HUES6 (cell line): ENCODE results near the gene DDX6.

Experiments used
- H3K27ac ChIP-seq: 2 replicates; pipeline ENCODE4 v1.7.0; 2013; ENCODE audit warnings: low read depth, mild to moderate bottlenecking, low read length, inconsistent platforms
- H3K27me3 ChIP-seq: 2 replicates; pipeline ENCODE4 v1.6.1; 2013; ENCODE audit warnings: low read length; ENCODE audit not compliant: control insufficient read depth, insufficient read depth
- H3K36me3 ChIP-seq: 2 replicates; pipeline ENCODE4 v1.6.1; 2013; ENCODE audit warnings: low read length; ENCODE audit not compliant: control insufficient read depth, insufficient read depth
- H3K4me1 ChIP-seq: 2 replicates; pipeline ENCODE4 v1.6.1; 2013; ENCODE audit warnings: low read length; ENCODE audit not compliant: control insufficient read depth, insufficient read depth
- H3K4me3 ChIP-seq: 2 replicates; pipeline ENCODE4 v1.5.1; 2013; ENCODE audit warnings: low read depth, low read length
- H3K9ac ChIP-seq: one replicate; pipeline ENCODE4 v1.6.1; 2013; ENCODE audit warnings: mild to moderate bottlenecking, low read length
- H3K9me3 ChIP-seq: 2 replicates; pipeline ENCODE4 v1.6.1; 2013; ENCODE audit warnings: low read depth, low read length; ENCODE audit not compliant: control insufficient read depth, insufficient read depth

DDX6 gene

DNA sequence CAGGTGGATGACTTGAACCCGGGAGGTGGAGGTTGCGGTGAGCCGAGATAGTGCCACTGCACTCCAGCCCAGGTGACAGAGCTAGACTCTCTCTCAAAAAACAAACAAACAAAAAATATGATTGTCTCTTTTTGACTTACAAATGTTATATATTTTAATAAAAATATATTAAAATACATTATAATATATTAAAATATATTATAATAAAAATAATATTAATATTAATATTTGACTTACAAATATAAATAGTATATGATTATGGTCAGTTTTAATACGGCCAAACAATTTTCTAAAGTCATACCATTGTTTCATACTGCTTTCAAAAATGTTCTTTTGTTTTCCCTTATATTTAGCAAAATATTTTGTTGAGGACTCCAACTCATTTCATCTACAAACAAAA lies 27.2 kb upstream of the DDX6 start:
- no peak overlapping the region for H3K27ac ChIP-seq

DNA sequence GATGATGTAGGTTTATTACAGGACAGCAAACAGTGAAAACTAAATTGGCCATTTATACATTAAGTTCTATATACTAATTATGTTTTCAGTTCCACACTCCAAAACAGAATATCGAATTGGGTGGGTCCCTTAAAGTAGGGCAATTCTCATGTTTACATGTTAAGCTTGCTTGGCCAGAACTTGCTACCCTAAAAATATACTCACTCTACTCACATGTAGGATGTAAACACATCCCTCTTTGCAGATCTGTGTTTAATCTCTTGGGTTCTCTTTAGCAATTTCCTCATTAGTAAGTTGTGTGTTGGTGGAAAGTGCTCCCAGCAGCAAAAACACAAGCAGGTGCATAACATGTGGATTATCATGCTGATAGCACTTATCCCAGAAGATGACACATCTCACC lies 22.6 kb upstream of the DDX6 start:
- H3K4me3 ChIP-seq, result no peak overlapping the region
- H3K9me3 ChIP-seq, result no peaks in the 10 kb centered on the region
- no peaks in the 10 kb centered on the region for H3K36me3 ChIP-seq
- no peak overlapping the region for H3K9ac ChIP-seq
- H3K27me3 ChIP-seq, result no peaks in the 10 kb centered on the region
- no peaks in the 10 kb centered on the region for H3K4me1 ChIP-seq
- H3K27ac ChIP-seq, result no peak overlapping the region

More for the DNA sequence above, 27.2 kb upstream of the DDX6 start:
- Histone ChIP-seq H3K4me3 (no peak overlapping the region), H3K4me1 (peaks cover 6% of the 10 kb centered on the region; the same call in 1 of the 2 replicates), H3K9me3 (no peaks in the 10 kb centered on the region), H3K36me3 (no peaks in the 10 kb centered on the region), H3K27me3 (no peaks in the 10 kb centered on the region), H3K9ac (no peak overlapping the region)

DNA sequence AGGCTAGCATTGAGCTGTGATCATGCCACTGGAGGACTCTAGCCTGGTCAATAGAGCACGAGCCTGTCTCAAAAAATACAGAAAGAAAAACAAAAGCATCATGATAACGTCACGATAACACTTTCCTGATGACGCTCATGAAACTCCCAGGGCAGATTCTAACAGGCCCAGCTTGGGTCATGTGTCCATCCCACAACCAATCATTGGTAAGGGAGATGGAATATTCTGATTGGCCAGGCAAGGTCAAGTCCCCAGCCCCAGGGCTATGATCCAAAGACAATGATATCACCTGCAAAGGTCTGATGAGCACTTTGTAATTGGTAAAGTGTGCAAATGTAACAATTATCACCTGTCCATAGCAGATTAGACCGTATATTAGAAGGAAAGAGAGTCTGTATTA lies 21.5 kb upstream of the DDX6 start:
- no peak overlapping the region for H3K27ac ChIP-seq
- no peaks in the 10 kb centered on the region for H3K9me3 ChIP-seq
- H3K27me3 ChIP-seq, result no peaks in the 10 kb centered on the region
- no peaks in the 10 kb centered on the region for H3K36me3 ChIP-seq
- H3K4me1 ChIP-seq, result no peaks in the 10 kb centered on the region
- H3K4me3 ChIP-seq, result no peak overlapping the region
- no peak overlapping the region for H3K9ac ChIP-seq

DNA sequence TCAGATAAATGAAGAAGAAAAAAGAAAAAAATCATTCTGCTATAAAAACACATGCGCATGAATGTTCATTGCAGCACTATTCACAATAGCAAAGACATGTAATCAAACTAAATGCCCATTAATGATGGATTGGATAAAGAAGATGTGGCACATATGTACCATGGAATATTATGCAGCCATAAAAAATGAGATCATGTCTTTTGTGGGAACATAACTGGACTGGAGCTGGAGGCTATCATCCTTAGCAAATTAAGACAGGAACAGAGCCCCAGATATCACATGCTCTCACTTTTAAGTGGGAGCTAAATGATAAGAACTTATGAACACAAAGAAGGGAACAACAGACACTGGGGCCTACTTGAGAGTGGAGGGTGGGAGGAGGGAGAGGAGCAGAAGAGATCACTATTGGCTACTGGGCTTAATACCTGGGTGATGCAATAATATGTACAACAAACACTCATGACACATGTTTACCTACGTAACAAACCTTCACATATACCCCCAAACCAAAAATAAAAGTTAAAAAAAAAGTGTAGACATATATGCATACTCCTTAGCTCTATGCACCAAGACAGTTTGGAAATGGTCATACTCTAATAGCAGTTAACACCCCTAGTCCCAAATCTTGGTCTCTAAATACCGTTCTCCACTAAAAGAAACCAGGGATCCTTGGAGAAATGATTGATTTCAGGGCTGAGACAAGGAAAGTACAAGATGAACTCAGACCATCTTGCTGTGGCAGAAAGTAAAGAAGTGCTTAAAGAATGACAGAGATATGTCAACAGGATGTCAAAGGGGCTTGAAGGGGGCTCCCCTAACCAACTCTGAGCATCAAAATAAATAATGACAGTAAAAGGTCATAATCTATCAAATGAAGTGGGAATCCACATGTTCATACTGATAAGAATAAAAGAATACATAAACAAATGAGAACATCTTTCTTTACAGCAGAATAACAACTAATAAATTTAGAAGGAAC lies 17.1 kb upstream of the DDX6 start:
- H3K4me1 ChIP-seq, result no peaks in the 10 kb centered on the region
- no peaks in the 10 kb centered on the region for H3K27me3 ChIP-seq
- H3K36me3 ChIP-seq, result no peaks in the 10 kb centered on the region
- no peaks in the 10 kb centered on the region for H3K9me3 ChIP-seq
- no peak overlapping the region for H3K27ac ChIP-seq
- no peak overlapping the region for H3K4me3 ChIP-seq
- no peak overlapping the region for H3K9ac ChIP-seq

DNA sequence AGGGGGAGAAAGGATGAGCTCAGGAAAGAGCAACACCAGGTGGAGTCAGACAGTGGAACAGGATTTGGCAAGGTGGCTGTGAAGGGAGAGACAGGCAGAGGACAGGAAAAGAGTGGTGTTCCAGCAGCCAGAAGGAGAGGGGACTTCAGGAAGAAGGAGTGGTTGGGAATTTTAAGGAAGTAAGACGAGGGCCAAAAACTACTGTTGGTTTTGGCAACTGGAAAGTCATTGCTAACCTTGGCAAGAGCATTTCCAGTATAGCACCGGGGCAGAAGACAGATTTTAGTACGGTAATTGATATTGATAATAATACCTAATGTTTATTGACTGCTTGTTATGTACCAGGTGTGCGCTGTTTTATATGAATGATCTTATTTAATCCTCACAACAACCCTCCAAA lies 15.4 kb upstream of the DDX6 start:
- H3K4me1 ChIP-seq, result no peaks in the 10 kb centered on the region
- no peak overlapping the region for H3K9ac ChIP-seq

DNA sequence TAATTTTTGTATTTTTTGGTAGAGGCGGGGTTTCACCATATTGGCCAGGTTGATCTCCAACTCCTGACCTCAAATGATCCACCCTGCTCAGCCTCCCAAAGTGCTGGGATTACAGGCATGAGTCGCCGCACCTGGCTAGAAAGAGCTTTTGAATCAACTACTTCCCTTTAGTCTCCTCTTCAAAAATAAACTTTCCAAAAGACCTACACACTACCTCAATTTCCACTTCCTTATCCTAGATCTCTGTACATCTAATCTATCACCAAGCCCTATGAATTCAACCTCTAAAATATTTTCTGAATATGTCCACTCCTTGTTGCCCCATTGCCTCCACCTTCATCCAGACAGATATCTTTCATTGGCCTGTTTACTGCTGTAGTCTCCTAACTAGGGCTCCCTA lies 13.1 kb upstream of the DDX6 start:
- H3K9me3 ChIP-seq, result no peaks in the 10 kb centered on the region
- H3K27me3 ChIP-seq, result no peaks in the 10 kb centered on the region
- no peak overlapping the region for H3K4me3 ChIP-seq
- no peak overlapping the region for H3K27ac ChIP-seq
- H3K36me3 ChIP-seq, result no peaks in the 10 kb centered on the region
- no peaks in the 10 kb centered on the region for H3K4me1 ChIP-seq
- H3K9ac ChIP-seq, result no peak overlapping the region

More for the DNA sequence above, 15.4 kb upstream of the DDX6 start:
- Histone ChIP-seq H3K27ac (no peak overlapping the region), H3K9me3 (no peaks in the 10 kb centered on the region), H3K27me3 (no peaks in the 10 kb centered on the region), H3K4me3 (no peak overlapping the region), H3K36me3 (no peaks in the 10 kb centered on the region)

DNA sequence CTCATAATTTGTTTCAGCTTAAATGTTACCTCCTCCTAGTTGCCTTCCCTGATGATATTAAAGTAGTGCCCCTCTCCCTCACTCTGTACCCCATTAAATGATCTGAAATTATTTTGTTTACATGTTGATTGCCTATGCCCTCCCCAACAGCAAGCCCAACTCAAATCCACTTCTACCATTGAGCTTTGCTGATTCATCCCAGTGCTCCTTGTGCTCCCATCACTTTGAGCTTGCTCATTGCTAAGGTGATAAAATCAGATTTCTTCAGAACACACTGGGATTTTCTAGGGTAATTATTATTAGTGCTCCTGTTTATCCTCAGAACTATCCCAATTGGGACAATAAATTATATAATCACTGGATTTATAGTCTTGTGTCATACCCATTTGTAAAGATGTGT lies 8.4 kb upstream of the DDX6 start:
- Histone ChIP-seq H3K36me3 (no peaks in the 10 kb centered on the region), H3K4me1 (no peaks in the 10 kb centered on the region), H3K9me3 (no peaks in the 10 kb centered on the region), H3K27me3 (no peaks in the 10 kb centered on the region), H3K4me3 (no peak overlapping the region), H3K9ac (no peak overlapping the region), H3K27ac (no peak overlapping the region)

DNA sequence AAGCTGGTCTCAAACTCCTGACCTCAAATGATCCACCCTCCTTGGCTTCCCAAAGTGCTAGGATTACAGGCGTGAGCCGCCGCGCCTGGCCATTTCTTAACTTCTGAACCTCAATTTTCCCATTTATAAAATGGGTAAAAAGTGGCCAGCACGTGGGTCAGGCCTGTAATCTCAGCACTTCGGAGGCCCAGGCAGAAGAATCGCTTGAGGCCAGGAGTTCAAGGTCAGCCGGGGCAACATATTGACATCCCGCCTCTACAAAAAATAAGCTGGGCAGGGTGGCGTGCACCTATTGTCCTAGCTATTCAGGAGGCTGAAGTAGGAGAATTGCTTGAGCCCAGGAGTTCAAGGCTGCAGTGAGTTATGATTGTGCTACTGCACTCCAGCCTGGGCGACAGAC lies 6.5 kb upstream of the DDX6 start:
- no peak overlapping the region for H3K27ac ChIP-seq
- no peaks in the 10 kb centered on the region for H3K27me3 ChIP-seq
- peaks cover 8% of the 10 kb centered on the region for H3K4me1 ChIP-seq
- no peak overlapping the region for H3K9ac ChIP-seq
- no peak overlapping the region for H3K4me3 ChIP-seq
- no peaks in the 10 kb centered on the region for H3K36me3 ChIP-seq
- no peaks in the 10 kb centered on the region for H3K9me3 ChIP-seq

DNA sequence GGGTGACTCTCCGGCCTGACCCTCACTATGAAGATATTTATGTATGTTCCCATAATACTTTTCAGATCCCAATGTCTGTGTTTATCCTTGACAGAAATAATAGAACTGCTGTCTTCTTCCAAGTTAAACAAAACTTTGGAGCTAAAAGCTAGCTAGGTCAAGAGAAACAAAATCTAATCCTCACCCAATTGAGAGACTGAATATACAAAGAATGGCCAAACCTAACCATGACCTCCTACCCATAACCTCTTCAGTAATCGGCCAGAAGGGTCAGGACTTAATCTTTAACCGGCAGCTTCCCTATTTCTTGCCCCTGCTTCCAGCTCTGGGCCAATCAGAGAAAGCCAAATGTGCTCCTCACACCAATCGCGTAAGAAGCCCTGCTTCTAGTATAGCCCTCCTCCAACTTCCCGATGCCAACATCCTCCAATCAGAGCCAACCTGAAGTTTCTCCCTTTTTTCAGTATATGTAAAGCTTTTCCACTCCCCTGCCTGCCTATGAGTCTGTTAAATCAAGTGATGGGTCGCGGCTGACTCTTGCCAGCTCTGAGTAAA lies 1.7 kb upstream of the DDX6 start:
- Histone ChIP-seq H3K9me3 (no peaks in the 10 kb centered on the region), H3K27ac (peak overlapping the region; percentile 100; the same call in 1 of the 2 replicates), H3K27me3 (no peaks in the 10 kb centered on the region), H3K4me3 (peak overlapping the region; percentile 100), H3K9ac (peak overlapping the region; percentile 99), H3K4me1 (peaks cover 8% of the 10 kb centered on the region), H3K36me3 (no peaks in the 10 kb centered on the region)

DNA sequence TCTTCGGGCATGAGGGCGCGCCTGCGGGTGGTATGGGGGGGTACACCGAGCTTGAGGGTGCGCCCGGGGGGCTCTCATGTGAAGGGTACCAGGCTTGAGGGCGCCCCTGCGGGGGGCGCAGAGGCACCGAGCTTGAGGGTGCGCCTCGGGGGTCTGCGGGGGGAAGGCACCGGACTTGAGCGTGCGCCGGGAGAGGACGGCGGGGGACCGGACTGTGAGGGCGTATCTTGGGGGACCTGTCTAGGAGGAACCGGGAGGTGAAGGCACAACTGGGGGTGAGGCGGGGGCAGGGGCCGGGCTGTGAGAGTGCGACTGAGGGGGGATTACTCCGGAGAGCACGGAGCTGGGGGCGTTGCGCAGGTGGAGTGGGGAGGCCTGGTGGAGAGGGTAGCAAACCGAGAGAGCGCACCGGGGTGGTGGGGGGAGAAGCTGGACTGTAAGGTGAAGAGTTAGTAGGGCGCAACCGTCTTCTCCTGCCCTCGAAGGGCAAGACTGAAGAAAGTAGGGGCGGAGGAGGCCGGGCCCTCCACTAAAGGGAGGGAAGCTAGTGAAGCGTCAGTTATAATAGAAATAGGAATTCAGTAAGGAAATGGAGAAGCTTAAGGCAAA lies 1.1 kb upstream of the DDX6 start:
- Histone ChIP-seq H3K27ac (peak overlapping the region; percentile 100), H3K9me3 (no peaks in the 10 kb centered on the region), H3K27me3 (no peaks in the 10 kb centered on the region), H3K4me3 (peak overlapping the region; percentile 100), H3K4me1 (peaks cover 8% of the 10 kb centered on the region), H3K36me3 (no peaks in the 10 kb centered on the region), H3K9ac (peak overlapping the region; percentile 99)
